GM12801 (cell line): ENCODE measurements around the gene AKAP8L.

Source experiments
- CTCF ChIP-seq: IDR thresholded peaks from one replicate; pipeline ENCODE4 v1.5.1; 2011; ENCODE audit warnings: control low read depth; ENCODE audit not compliant: insufficient read length; ENCODE audit errors: extremely low read depth

Gene AKAP8L

DNA sequence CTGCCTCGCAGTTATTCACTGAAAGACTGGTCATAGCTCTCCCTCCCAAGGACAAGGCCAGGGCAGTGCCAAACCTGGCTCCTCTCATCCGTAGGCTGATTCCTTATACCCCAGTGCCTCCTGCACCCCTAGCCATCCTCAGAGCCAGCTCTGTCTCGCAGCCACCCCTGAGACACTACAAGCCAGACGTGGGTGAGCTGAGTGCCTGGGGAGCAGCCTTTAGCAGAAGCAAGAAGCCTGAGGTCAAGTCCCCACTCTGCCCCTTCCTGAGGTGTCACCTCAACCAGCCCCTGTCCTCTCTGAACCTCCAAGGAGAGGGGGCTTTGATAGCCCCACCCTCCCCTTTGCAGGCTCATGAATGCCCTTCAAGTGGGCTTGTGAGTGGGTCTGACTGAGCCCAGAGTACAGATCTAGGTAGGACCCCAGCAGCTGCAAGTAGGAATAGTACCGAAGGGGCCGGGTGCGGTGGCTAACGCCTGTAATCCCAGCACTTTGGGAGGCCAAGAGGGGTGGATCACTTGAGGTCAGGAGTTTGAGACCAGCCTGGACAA, 14.8 kb upstream of the AKAP8L start:
- no peak for TF ChIP-seq CTCF

DNA sequence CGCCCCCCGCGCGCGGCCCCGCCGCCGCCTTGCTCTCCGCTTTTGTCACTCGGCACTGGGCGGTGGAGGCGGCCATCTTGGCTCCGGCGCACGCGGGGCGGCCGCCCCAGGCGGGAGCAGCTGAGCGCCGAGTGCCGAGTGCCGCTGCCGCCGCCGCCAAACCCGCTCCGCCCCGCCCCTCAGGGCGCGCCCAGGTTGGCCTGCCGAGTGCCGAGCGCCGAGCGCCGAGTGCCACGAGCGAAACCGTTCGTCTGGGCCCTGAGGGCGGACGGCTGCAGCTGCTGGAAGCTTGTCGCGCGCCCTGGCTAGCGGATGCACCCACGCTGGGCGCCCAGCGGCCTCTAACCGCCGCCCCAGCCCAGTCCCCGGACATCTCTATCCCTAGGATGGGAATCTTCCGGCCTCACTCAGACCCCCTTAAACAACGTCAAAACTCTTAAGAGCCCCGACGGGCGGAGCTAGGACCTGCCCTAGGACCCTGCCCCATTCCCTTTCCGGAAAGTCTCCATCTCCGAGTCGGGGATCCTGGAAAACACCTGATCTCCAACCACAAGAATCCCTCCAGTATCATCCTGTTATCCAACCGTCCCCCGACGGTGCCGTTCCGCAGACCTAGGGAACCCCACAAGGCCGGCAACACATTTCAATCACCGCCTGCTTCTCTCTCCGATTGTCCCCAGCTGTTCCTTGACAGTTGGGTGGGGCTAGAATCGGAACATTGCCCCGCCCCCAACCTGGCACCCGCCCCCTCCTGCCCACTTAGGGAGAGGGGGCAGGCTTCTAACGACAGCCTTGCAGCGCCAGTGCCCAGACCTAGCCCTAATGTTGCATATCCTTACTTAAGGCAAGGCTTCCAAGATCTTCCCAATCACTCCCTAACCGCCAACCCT, 14.1 kb upstream of the AKAP8L start:
- no peak for TF ChIP-seq CTCF

GRCh38 chr19:15432018-15432494, 13.3 kb upstream of the AKAP8L start:
- TF ChIP-seq CTCF: no peak

DNA sequence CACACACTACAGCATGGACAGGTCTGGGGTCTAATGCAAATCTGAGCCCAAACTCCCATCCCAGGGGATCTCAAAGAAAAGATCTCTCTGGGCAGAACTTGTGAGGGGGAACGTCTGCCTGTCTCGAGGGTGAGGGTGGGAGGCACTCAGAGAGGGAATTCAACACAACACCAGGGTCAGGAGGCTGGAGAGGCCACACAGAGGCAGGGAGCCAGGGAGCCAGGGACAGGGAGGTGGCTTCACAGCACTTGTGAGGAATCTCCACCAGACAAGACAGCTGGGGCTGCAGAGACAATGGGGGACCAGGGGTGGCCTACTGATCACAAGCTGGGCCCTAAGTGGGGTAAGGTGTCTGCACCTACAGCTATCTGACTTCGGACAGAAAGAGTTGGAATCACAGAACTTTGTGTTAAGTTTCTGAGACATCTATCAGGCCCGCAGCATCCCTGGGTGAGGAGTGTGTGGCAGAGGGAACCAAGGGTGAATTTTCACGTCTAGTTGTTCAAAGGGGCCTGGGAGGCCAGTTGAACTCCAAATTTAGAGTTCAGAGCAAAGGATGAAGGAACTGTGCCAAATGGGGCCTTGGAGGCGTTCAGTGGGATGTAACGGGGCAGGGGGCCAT, 12.7 kb upstream of the AKAP8L start:
- TF ChIP-seq CTCF: no peak

DNA sequence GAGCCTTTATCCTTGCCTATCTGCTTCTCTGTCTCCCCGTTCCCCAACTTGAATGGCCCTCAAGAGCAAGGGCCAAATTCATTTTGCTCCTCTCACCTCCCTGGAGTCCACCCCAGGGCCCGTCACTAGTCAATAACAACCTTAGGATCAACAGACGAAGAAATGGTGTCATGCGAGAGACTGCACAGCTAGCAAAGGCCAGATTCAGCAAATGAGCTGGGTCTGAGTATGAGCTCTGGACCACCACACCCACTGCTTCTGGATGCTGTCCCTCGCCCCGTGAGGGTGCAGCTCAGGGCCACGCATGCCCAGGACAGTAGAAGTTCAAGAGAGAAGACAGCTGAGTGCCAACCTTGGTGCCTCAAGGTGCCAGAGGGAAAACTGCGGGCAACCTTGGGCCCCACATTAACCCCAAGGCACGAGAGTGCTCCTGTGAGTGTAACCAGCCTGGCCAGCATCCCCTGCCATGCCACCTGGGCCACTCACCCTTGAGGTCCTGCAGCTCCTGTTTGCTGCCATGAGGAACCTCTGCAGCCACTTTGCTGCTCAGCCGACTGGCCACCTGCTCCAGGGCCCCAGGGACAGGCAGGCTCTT, 11.8 kb upstream of the AKAP8L start:
- TF ChIP-seq CTCF: no peak

DNA sequence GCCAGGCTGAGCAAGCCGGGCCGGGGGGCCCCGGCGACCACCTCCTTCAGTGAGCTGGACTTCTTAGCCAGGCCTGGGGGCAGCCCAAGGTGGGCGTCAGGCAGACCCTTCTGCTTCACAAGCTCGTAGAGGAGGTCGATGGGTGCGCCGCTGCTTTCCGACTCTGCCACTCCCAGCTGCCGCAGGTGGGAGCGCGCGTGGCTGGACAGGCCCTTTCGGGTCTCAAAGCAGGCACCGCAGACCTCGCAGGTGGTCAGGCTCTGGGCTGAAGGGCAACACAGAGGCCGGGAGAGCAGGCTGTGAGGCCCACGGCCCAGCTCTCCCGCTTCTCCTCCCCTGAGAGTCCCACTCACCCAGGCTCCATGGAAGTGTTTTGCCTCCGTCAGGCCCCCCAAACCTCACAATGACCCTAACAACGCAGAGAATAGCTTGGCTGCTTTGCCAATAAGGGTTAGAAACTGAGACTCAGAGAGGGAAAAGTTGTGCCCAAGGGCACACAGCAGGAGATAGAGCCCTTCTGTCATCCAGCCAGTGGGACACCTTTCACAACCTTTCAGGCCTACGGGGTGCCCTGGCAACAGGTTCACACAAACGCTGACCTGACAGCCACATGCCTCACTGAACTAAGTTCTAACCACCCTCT, 11.2 kb upstream of the AKAP8L start:
- no peak for TF ChIP-seq CTCF
